GM23338 (cell line): ENCODE data around the gene ERBB4. TPM values are rescaled to one million over a fixed set of nuclear protein-coding genes. Genes with fewer than 3 reads are reported as not detected.

Source experiments
- ATAC-seq: fragments of 200-7000 bp; cut with Tn5 transposase; 3 replicates; pipeline ENCODE4 v1.9.1; 2020
- DNase-seq: peaks from one replicate; pipeline ENCODE4 v3.0.0-alpha.2; 2015; ENCODE audit warnings: low spot score
- H2AFZ ChIP-seq: fragments of 200-600 bp; sonication (generic); 2 replicates; pipeline ENCODE4 v1.8.0; 2016; ENCODE audit warnings: antibody characterized with exemption, mild to moderate bottlenecking, moderate library complexity
- H3F3A ChIP-seq: fragments of 200-600 bp; sonication (generic); replicated peaks from 2 replicates; pipeline ENCODE4 v1.8.0; 2017; ENCODE audit warnings: antibody characterized with exemption, mixed run types, low read depth
- H3K27ac ChIP-seq: fragments of 200-600 bp; sonication (generic); 2 replicates; pipeline ENCODE4 v1.6.1; 2016; ENCODE audit warnings: low read depth
- H3K27me3 ChIP-seq: fragments of 200-600 bp; sonication (generic); 2 replicates; pipeline ENCODE4 v1.8.0; 2016; ENCODE audit warnings: mild to moderate bottlenecking, mixed run types, moderate library complexity; ENCODE audit not compliant: insufficient read depth
- H3K36me3 ChIP-seq: fragments of 200-600 bp; sonication (generic); 2 replicates; pipeline ENCODE4 v1.8.0; 2016; ENCODE audit warnings: mild to moderate bottlenecking; ENCODE audit not compliant: insufficient read depth
- H3K4me1 ChIP-seq: fragments of 200-600 bp; sonication (generic); 2 replicates; pipeline ENCODE4 v1.8.0; 2016; ENCODE audit warnings: mild to moderate bottlenecking, moderate library complexity; ENCODE audit not compliant: insufficient read depth
- H3K4me2 ChIP-seq: fragments of 200-600 bp; sonication (generic); 2 replicates; pipeline ENCODE4 v1.7.1; 2017; ENCODE audit warnings: mixed run types
- H3K4me3 ChIP-seq: fragments of 200-600 bp; sonication (generic); 2 replicates; pipeline ENCODE4 v1.6.1; 2016; ENCODE audit warnings: mixed run types
- H3K79me2 ChIP-seq: fragments of 200-600 bp; sonication (generic); replicated peaks from 2 replicates; pipeline ENCODE4 v1.8.0; 2017; ENCODE audit warnings: mild to moderate bottlenecking; ENCODE audit not compliant: insufficient read depth
- H3K9me2 ChIP-seq: fragments of 200-600 bp; sonication (generic); 2 replicates; pipeline ENCODE4 v1.8.0; 2017; ENCODE audit not compliant: insufficient read depth
- H4K20me1 ChIP-seq: fragments of 200-600 bp; sonication (generic); replicated peaks from 2 replicates; pipeline ENCODE4 v1.8.0; 2017; ENCODE audit warnings: mild to moderate bottlenecking; ENCODE audit not compliant: insufficient read depth
- H3K27ac Mint-ChIP-seq: 2 replicates; pipeline ENCODE4 v1.8.0; 2020; ENCODE audit warnings: inconsistent platforms, mild to moderate bottlenecking, moderate library complexity, mixed read lengths
- H3K27me3 Mint-ChIP-seq: 3 replicates; pipeline ENCODE4 v1.8.0; 2022; ENCODE audit warnings: low read depth, mild to moderate bottlenecking, moderate library complexity, mixed read lengths, inconsistent platforms; ENCODE audit not compliant: insufficient read depth, poor library complexity
- H3K36me3 Mint-ChIP-seq: 3 replicates; pipeline ENCODE4 v1.8.0; 2021; ENCODE audit warnings: low read depth, mild to moderate bottlenecking, inconsistent platforms, moderate library complexity, mixed read lengths
- H3K4me1 Mint-ChIP-seq: 3 replicates; pipeline ENCODE4 v1.8.0; 2020; ENCODE audit warnings: mild to moderate bottlenecking, inconsistent platforms, mixed read lengths
- H3K4me3 Mint-ChIP-seq: 3 replicates; pipeline ENCODE4 v1.8.0; 2021; ENCODE audit warnings: moderate library complexity, mild to moderate bottlenecking, inconsistent platforms, mixed read lengths
- H3K9me3 Mint-ChIP-seq: 3 replicates; pipeline ENCODE4 v1.8.0; 2020; ENCODE audit warnings: moderate library complexity, mild to moderate bottlenecking, inconsistent platforms, mixed read lengths
- CREB1 ChIP-seq: fragments of 250-450 bp; sonication (Bioruptor Pico); IDR thresholded peaks from 2 replicates; pipeline ENCODE4 v1.5.0; 2020; ENCODE audit warnings: low read depth, mild to moderate bottlenecking, moderate library complexity
- CTCF ChIP-seq, 2 experiments: fragments of 200-600 bp in 1 of 2; sonication (generic) in 1 of 2; conservative IDR thresholded peaks; 2 replicates each; pipeline versions ENCODE4 v1.5.1 to v1.6.1; 2016 to 2017; ENCODE audit warnings: antibody characterized with exemption in 2 of 2, low read depth in 2 of 2, mild to moderate bottlenecking in 2 of 2, moderate library complexity in 1 of 2
- ETS1 ChIP-seq: IDR thresholded peaks from 2 replicates; pipeline ENCODE4 v1.6.1; 2016; ENCODE audit warnings: antibody characterized with exemption
- EZH2 ChIP-seq: fragments of 200-600 bp; sonication (generic); IDR thresholded peaks from one replicate; pipeline ENCODE4 v1.8.0; 2017; ENCODE audit warnings: antibody characterized with exemption, mild to moderate bottlenecking, low read depth; ENCODE audit not compliant: unreplicated experiment
- EZH2phosphoT487 ChIP-seq: fragments of 200-600 bp; sonication (generic); IDR thresholded peaks from one replicate; pipeline ENCODE4 v1.8.1; 2018; ENCODE audit warnings: antibody characterized with exemption; ENCODE audit not compliant: unreplicated experiment
- JUNB ChIP-seq: IDR thresholded peaks from one replicate; pipeline ENCODE4 v1.6.1; 2016; ENCODE audit warnings: antibody characterized with exemption; ENCODE audit not compliant: unreplicated experiment
- NANOG ChIP-seq: IDR thresholded peaks from 2 replicates; pipeline ENCODE4 v1.6.1; 2016; ENCODE audit warnings: antibody characterized with exemption, borderline replicate concordance
- POLR2AphosphoS5 ChIP-seq: IDR thresholded peaks from 2 replicates; pipeline ENCODE4 v1.6.1; 2016; ENCODE audit warnings: antibody characterized with exemption, low read depth
- REST ChIP-seq: IDR thresholded peaks from one replicate; pipeline ENCODE4 v1.6.1; 2018; ENCODE audit warnings: antibody characterized with exemption; ENCODE audit not compliant: unreplicated experiment
- STAT1 ChIP-seq: IDR thresholded peaks from one replicate; pipeline ENCODE4 v1.6.1; 2016; ENCODE audit warnings: antibody characterized with exemption; ENCODE audit not compliant: unreplicated experiment
- ZNF114 ChIP-seq: fragments of 250-450 bp; sonication (Bioruptor Pico); IDR thresholded peaks from 2 replicates; pipeline ENCODE4 v1.5.0; 2020; ENCODE audit warnings: mild to moderate bottlenecking, moderate library complexity
- ZNF331 ChIP-seq: fragments of 250-450 bp; sonication (Bioruptor Pico); IDR thresholded peaks from 2 replicates; pipeline ENCODE4 v1.5.0; 2020; ENCODE audit warnings: low read depth, mild to moderate bottlenecking, moderate library complexity
- ZNF462 ChIP-seq: fragments of 250-450 bp; sonication (Bioruptor Pico); IDR thresholded peaks from 2 replicates; pipeline ENCODE4 v1.5.0; 2020; ENCODE audit warnings: mild to moderate bottlenecking, moderate library complexity
- polyA plus RNA-seq: library from polyadenylated mRNA; unstranded; fragments of >200 nt; fragmentation: Nextera tagmentation; extraction: Ambion mirVana; gene quantifications from 2 replicates; pipeline ENCODE4 v1.2.1, GENCODE V29; 2016
- total RNA-seq: library from RNA; depleted of rRNA; stranded (reverse); fragments of >200 nt; shearing (Covaris generic); gene quantifications from 2 replicates; pipeline ENCODE4 v1.2.3, GENCODE V29; 2014

ERBB4 gene
- total and polyA plus RNA-seq, 2 experiments from 2014 or later = 0.73 to 1.1 TPM

- H3K4me3 Mint-ChIP-seq = no peak overlapping the region
- Histone ChIP-seq H3F3A (no peaks in the 10 kb centered on the region), H2AFZ (no peak overlapping the region), H3K4me1 (peaks cover 8% of the 10 kb centered on the region; the same call in 1 of the 2 replicates), H3K27me3 (no peaks in the 10 kb centered on the region), H4K20me1 (no peaks in the 10 kb centered on the region), H3K4me3 (no peak overlapping the region), H3K27ac (no peak overlapping the region), H3K9me2 (no peaks in the 10 kb centered on the region), H3K79me2 (no peaks in the 10 kb centered on the region), H3K36me3 (no peaks in the 10 kb centered on the region), H3K4me2 (no peak overlapping the region)
- no peak for DNase-seq
- H3K36me3 Mint-ChIP-seq = no peaks in the 10 kb centered on the region
- peaks cover 16% of the 10 kb centered on the region for H3K4me1 Mint-ChIP-seq
- H3K27ac Mint-ChIP-seq = no peak overlapping the region
- H3K9me3 Mint-ChIP-seq = no peaks in the 10 kb centered on the region
- no peak for ATAC-seq
- no peak for TF ChIP-seq ZNF331 (CRISPR knock-in tag)
- TF ChIP-seq CTCF (conservative IDR thresholded peaks at IDR 0.05; ENCODE audit: low read depth in 2 of 2) = no peak
- no peak for TF ChIP-seq REST
- no peak for TF ChIP-seq EZH2phosphoT487
- no peak for TF ChIP-seq JUNB
- TF ChIP-seq EZH2 = no peak
- no peak for TF ChIP-seq ETS1
- TF ChIP-seq CREB1 (CRISPR knock-in tag) = no peak
- no peak for TF ChIP-seq ZNF462 (CRISPR knock-in tag)
- TF ChIP-seq ZNF114 = no peak
- TF ChIP-seq POLR2AphosphoS5 = no peak
- TF ChIP-seq NANOG = no peak
- no peak for TF ChIP-seq STAT1
- H3K27me3 Mint-ChIP-seq = no peaks in the 10 kb centered on the region
Observed at GRCh38 chr2:211439011-211439410, 1099.6 kb downstream of the ERBB4 start.
